Liver (tissue), 9 donors: ENCODE data around the gene EPN3. TPM values are rescaled to one million over a fixed set of nuclear protein-coding genes. Genes with fewer than 3 reads are reported as not detected.

Source experiments
- DNase-seq: peaks from one replicate; pipeline ENCODE4 v3.0.0-alpha.2; 2017; ENCODE audit warnings: low spot score
- H3K27ac ChIP-seq, 2 donors: one replicate each; pipeline ENCODE4 v1.7.0; 2013; ENCODE audit warnings: inconsistent platforms in 2 of 2, low read length in 2 of 2, control low read depth in 1 of 2, low read depth in 1 of 2, mild to moderate bottlenecking in 1 of 2
- H3K27me3 ChIP-seq, 4 donors: one replicate each; pipeline versions ENCODE4 v1.6.1 to v1.7.0; 2013; ENCODE audit warnings: low read length in 3 of 4, inconsistent platforms in 1 of 4, mild to moderate bottlenecking in 1 of 4, moderate library complexity in 1 of 4; ENCODE audit not compliant: control insufficient read depth in 4 of 4, insufficient read depth in 4 of 4
- H3K36me3 ChIP-seq, 4 donors: one replicate each; pipeline versions ENCODE4 v1.6.1 to v1.7.0; 2013; ENCODE audit warnings: low read length in 3 of 4, mild to moderate bottlenecking in 3 of 4, low read depth in 1 of 4, moderate library complexity in 1 of 4; ENCODE audit not compliant: control insufficient read depth in 4 of 4, insufficient read depth in 3 of 4
- H3K4me1 ChIP-seq, 4 donors: one replicate each; pipeline versions ENCODE4 v1.6.1 to v1.7.0; 2013; ENCODE audit warnings: low read length in 3 of 4, mild to moderate bottlenecking in 3 of 4, moderate library complexity in 1 of 4; ENCODE audit not compliant: control insufficient read depth in 4 of 4, insufficient read depth in 4 of 4
- H3K4me3 ChIP-seq, 3 donors: one replicate each; pipeline versions ENCODE4 v1.6.1 to v1.7.0; 2013; ENCODE audit warnings: low read length in 3 of 3, control low read depth in 1 of 3, low read depth in 1 of 3, mild to moderate bottlenecking in 1 of 3
- H3K9ac ChIP-seq, 2 donors: one replicate each; pipeline ENCODE4 v1.7.0; 2013; ENCODE audit warnings: low read length in 2 of 2, mild to moderate bottlenecking in 2 of 2, moderate library complexity in 2 of 2, control low read depth in 1 of 2, low read depth in 1 of 2
- H3K9me3 ChIP-seq, 4 donors: one replicate each; pipeline versions ENCODE4 v1.6.1 to v1.7.0; 2013; ENCODE audit warnings: low read length in 3 of 4; ENCODE audit not compliant: control insufficient read depth in 4 of 4
- EGR1 ChIP-seq, 2 donors: IDR thresholded peaks; 2 replicates each; pipeline ENCODE4 v1.6.1; 2016 to 2018; ENCODE audit warnings: antibody characterized with exemption in 2 of 2, low read depth in 2 of 2
- FOXA1 ChIP-seq: IDR thresholded peaks from 2 replicates; pipeline ENCODE4 v1.6.1; 2016; ENCODE audit warnings: antibody characterized with exemption
- FOXA2 ChIP-seq: IDR thresholded peaks from 2 replicates; pipeline ENCODE4 v1.6.1; 2016; ENCODE audit warnings: antibody characterized with exemption
- GABPA ChIP-seq, 2 donors: IDR thresholded peaks in 1 of 2; conservative IDR thresholded peaks in 1 of 2; 2 replicates each; pipeline ENCODE4 v1.6.1; 2016; ENCODE audit warnings: antibody characterized with exemption in 2 of 2, mild to moderate bottlenecking in 1 of 2, moderate library complexity in 1 of 2
- HNF4A ChIP-seq, 2 donors: conservative IDR thresholded peaks; 2 replicates each; pipeline ENCODE4 v1.6.1; 2016; ENCODE audit warnings: antibody characterized with exemption in 2 of 2, mild to moderate bottlenecking in 2 of 2
- HNF4G ChIP-seq: IDR thresholded peaks from 2 replicates; pipeline ENCODE4 v1.6.1; 2016; ENCODE audit warnings: antibody characterized with exemption
- JUND ChIP-seq, 2 donors: IDR thresholded peaks; 2 replicates each; pipeline ENCODE4 v1.6.1; 2016; ENCODE audit warnings: antibody characterized with exemption in 2 of 2
- NR2F2 ChIP-seq: IDR thresholded peaks from 2 replicates; pipeline ENCODE4 v1.6.1; 2016; ENCODE audit warnings: antibody characterized with exemption
- RAD21 ChIP-seq, 2 donors: IDR thresholded peaks; 2 replicates each; pipeline ENCODE4 v1.6.1; 2016; ENCODE audit warnings: antibody characterized with exemption in 2 of 2, mild to moderate bottlenecking in 2 of 2
- RXRA ChIP-seq, 2 donors: IDR thresholded peaks; 2 replicates each; pipeline ENCODE4 v1.6.1; 2017 to 2018; ENCODE audit warnings: antibody characterized with exemption in 2 of 2, mild to moderate bottlenecking in 1 of 2
- SP1 ChIP-seq: IDR thresholded peaks from 2 replicates; pipeline ENCODE4 v1.6.1; 2018; ENCODE audit warnings: antibody characterized with exemption, mild to moderate bottlenecking
- TAF1 ChIP-seq: conservative IDR thresholded peaks from 2 replicates; pipeline ENCODE4 v1.6.1; 2016; ENCODE audit warnings: antibody characterized with exemption, mild to moderate bottlenecking
- YY1 ChIP-seq: IDR thresholded peaks from 2 replicates; pipeline ENCODE4 v1.6.1; 2016; ENCODE audit warnings: antibody characterized with exemption, mild to moderate bottlenecking
- WGBS: extraction: QIAGEN DNeasy Blood & Tissue Kit; methylation state at CpG from one replicate; pipeline ENCODE4 v1.1.7; 2013; 5-methylcytosine and 5-hydroxymethylcytosine counted together
- polyA plus RNA-seq, 2 donors: library from polyadenylated mRNA; stranded (reverse) in 1 of 2; unstranded in 1 of 2; fragments of 200-250 nt in 1 of 2; fragments of >200 nt in 1 of 2; fragmentation: Nextera tagmentation in 1 of 2; extraction: Ambion mirVana in 1 of 2; gene quantifications; one replicate each; pipeline versions ENCODE4 v1.2.1 to v1.2.3, GENCODE V29; 2013 to 2015
- total RNA-seq, 2 donors: library from RNA; depleted of rRNA; stranded (reverse); fragments of >200 nt; gene quantifications; one replicate each; pipeline ENCODE4 v1.2.3, GENCODE V29; 2014
- TF ChIP-seq, protein P1 (sequence below): IDR thresholded peaks from 2 replicates; pipeline ENCODE4 v1.6.1; 2016; ENCODE audit warnings: antibody characterized with exemption
- TF ChIP-seq, protein P2 (sequence below): fragments of 150-350 bp; IDR thresholded peaks from 2 replicates; pipeline ENCODE4 v1.5.1; 2017; ENCODE audit warnings: improper control_type of control experiment, low read depth, low read length; ENCODE audit not compliant: missing input control
- TF ChIP-seq, protein P3 (sequence below): IDR thresholded peaks from 2 replicates; pipeline ENCODE4 v1.6.1; 2016; ENCODE audit warnings: antibody characterized with exemption
- TF ChIP-seq, protein P4 (sequence below): IDR thresholded peaks from 2 replicates; pipeline ENCODE4 v1.6.1; 2016; ENCODE audit warnings: antibody characterized with exemption, mild to moderate bottlenecking
- TF ChIP-seq, protein P5 (sequence below): IDR thresholded peaks from 2 replicates; pipeline ENCODE4 v1.6.1; 2016; ENCODE audit warnings: antibody characterized with exemption
- donor health status: healthy.
- donor health status: healthy.
- donor health status: healthy.
- donor health status: healthy.
- donor health status: healthy.

The EPN3 gene
- total and polyA plus RNA-seq, 4 donors: 0.06 to 0.51 (median 0.33) TPM; not detected in 1

DNA sequence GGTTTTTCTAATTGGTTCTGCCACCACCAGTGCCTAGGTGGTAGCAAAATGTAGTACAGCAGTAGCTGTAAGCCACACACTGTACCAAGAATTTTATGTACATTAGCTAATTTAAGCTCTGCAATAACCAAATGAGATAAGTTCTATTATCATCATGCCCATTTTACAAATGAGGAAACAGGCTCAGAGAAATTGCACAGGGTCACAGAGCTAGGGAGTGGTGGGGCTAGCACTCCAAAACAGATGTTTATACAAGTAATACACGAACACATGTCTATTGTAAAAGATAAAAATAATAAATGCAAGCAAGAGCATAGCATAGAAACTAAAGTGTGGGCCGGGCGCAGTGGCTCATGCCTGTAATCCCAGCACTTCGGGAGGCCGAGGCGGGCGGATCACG, 40.3 kb upstream of the EPN3 start (continued):
- no peak for TF ChIP-seq GABPA (IDR thresholded peaks at IDR 0.05 in 1 of 2, conservative IDR thresholded peaks at IDR 0.05 in 1 of 2)

DNA sequence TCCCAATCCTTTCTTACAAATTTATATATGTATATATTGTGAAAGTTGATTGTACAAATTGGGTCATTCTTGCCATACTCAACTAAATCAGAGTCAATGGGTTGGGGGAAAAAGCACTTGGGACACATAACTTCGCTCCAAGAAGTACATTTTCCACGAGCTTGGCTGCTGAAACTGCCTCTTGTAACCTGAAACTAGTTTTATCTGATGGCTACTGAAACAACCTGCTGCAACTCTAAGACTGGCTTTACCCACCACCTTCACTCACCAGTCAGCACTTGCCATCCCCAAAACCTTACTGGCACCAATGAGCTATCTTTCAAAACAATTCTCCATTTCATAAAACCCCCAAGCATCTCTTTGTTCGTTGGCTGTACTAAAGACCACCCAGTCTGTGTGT, 38.8 kb upstream of the EPN3 start:
- Histone ChIP-seq H3K27ac (no peak overlapping the region), H3K27me3 (no peaks in the 10 kb centered on the region), H3K36me3 (no peaks in the 10 kb centered on the region), H3K9ac (no peak overlapping the region), H3K4me3 (no peak overlapping the region), H3K4me1 (no peaks in the 10 kb centered on the region), H3K9me3 (no peaks in the 10 kb centered on the region)
- 69% methylated on average over 3 of the region's 3 CpGs for WGBS
- no peak for DNase-seq
- TF ChIP-seq, protein P1, sequence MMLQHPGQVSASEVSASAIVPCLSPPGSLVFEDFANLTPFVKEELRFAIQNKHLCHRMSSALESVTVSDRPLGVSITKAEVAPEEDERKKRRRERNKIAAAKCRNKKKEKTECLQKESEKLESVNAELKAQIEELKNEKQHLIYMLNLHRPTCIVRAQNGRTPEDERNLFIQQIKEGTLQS: no peak
- TF ChIP-seq NR2F2 (no peak), JUND (IDR thresholded peaks at IDR 0.05) (no peak), GABPA (IDR thresholded peaks at IDR 0.05 in 1 of 2, conservative IDR thresholded peaks at IDR 0.05 in 1 of 2) (no peak), RXRA (IDR thresholded peaks at IDR 0.05) (no peak), TAF1 (no peak), HNF4A (conservative IDR thresholded peaks at IDR 0.05) (no peak), FOXA1 (no peak), SP1 (no peak), RAD21 (IDR thresholded peaks at IDR 0.05) (no peak), FOXA2 (no peak), EGR1 (IDR thresholded peaks at IDR 0.05; ENCODE audit: low read depth in 2 of 2) (no peak), HNF4G (no peak), YY1 (no peak)
- TF ChIP-seq, protein P2, sequence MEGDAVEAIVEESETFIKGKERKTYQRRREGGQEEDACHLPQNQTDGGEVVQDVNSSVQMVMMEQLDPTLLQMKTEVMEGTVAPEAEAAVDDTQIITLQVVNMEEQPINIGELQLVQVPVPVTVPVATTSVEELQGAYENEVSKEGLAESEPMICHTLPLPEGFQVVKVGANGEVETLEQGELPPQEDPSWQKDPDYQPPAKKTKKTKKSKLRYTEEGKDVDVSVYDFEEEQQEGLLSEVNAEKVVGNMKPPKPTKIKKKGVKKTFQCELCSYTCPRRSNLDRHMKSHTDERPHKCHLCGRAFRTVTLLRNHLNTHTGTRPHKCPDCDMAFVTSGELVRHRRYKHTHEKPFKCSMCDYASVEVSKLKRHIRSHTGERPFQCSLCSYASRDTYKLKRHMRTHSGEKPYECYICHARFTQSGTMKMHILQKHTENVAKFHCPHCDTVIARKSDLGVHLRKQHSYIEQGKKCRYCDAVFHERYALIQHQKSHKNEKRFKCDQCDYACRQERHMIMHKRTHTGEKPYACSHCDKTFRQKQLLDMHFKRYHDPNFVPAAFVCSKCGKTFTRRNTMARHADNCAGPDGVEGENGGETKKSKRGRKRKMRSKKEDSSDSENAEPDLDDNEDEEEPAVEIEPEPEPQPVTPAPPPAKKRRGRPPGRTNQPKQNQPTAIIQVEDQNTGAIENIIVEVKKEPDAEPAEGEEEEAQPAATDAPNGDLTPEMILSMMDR: no peak
- TF ChIP-seq, protein P3, sequence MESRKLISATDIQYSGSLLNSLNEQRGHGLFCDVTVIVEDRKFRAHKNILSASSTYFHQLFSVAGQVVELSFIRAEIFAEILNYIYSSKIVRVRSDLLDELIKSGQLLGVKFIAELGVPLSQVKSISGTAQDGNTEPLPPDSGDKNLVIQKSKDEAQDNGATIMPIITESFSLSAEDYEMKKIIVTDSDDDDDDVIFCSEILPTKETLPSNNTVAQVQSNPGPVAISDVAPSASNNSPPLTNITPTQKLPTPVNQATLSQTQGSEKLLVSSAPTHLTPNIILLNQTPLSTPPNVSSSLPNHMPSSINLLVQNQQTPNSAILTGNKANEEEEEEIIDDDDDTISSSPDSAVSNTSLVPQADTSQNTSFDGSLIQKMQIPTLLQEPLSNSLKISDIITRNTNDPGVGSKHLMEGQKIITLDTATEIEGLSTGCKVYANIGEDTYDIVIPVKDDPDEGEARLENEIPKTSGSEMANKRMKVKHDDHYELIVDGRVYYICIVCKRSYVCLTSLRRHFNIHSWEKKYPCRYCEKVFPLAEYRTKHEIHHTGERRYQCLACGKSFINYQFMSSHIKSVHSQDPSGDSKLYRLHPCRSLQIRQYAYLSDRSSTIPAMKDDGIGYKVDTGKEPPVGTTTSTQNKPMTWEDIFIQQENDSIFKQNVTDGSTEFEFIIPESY: no peak
- TF ChIP-seq, protein P4, sequence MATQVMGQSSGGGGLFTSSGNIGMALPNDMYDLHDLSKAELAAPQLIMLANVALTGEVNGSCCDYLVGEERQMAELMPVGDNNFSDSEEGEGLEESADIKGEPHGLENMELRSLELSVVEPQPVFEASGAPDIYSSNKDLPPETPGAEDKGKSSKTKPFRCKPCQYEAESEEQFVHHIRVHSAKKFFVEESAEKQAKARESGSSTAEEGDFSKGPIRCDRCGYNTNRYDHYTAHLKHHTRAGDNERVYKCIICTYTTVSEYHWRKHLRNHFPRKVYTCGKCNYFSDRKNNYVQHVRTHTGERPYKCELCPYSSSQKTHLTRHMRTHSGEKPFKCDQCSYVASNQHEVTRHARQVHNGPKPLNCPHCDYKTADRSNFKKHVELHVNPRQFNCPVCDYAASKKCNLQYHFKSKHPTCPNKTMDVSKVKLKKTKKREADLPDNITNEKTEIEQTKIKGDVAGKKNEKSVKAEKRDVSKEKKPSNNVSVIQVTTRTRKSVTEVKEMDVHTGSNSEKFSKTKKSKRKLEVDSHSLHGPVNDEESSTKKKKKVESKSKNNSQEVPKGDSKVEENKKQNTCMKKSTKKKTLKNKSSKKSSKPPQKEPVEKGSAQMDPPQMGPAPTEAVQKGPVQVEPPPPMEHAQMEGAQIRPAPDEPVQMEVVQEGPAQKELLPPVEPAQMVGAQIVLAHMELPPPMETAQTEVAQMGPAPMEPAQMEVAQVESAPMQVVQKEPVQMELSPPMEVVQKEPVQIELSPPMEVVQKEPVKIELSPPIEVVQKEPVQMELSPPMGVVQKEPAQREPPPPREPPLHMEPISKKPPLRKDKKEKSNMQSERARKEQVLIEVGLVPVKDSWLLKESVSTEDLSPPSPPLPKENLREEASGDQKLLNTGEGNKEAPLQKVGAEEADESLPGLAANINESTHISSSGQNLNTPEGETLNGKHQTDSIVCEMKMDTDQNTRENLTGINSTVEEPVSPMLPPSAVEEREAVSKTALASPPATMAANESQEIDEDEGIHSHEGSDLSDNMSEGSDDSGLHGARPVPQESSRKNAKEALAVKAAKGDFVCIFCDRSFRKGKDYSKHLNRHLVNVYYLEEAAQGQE: no peak
- TF ChIP-seq, protein P5, sequence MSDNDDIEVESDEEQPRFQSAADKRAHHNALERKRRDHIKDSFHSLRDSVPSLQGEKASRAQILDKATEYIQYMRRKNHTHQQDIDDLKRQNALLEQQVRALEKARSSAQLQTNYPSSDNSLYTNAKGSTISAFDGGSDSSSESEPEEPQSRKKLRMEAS: no peak
